ENCODE measurements around the gene PEX12. TPM values are rescaled to one million over a fixed set of nuclear protein-coding genes. Genes with fewer than 3 reads are reported as not detected.

PEX12 gene
- total RNA-seq, 4 donors from 2014 or later: 2.5 to 7.9 (median 4.5) TPM

DNA sequence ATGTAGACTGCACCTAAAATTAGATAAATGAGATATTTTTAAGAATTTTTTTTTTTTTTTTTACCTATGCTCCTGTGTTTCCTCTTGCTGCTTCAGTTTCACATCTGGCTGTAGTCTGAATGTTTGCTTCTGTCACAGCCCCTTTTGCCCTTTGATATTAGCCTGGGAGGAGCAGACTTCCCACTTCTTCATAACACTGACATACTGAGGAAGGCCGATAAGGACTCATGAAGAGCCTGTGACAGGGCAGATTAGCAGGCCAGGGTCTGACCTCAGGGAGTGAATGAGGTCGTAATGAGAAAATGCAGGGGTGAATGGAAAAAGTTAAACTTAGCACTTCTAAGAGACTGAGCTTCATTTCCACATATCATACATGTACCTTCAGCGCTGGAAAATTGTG, 17.7 kb downstream of the PEX12 start, which contains the start of gene SLFN14:
TSS of gene SLFN14 (minus strand) at position 117 of the 400 bp plus-strand sequence. CDS start 2,757 bp downstream, outside the sequence.
- Histone ChIP-seq H3K9me3 (no peaks in the 10 kb centered on the region), H3K4me1 (peaks cover 0 to 4% (median 0%) of the 10 kb centered on the region in 4 donors), H3K36me3 (no peaks in the 10 kb centered on the region), H3K27ac (no peak within 1 kb of the TSS), H3K4me3 (no peak within 1 kb of the TSS), H3K27me3 (no peaks in the 10 kb centered on the region)
- no peak for TF ChIP-seq POLR2A (IDR thresholded peaks at IDR 0.05)
- no peak for TF ChIP-seq CTCF (IDR thresholded peaks at IDR 0.05)
- DNase-seq: no peak

DNA sequence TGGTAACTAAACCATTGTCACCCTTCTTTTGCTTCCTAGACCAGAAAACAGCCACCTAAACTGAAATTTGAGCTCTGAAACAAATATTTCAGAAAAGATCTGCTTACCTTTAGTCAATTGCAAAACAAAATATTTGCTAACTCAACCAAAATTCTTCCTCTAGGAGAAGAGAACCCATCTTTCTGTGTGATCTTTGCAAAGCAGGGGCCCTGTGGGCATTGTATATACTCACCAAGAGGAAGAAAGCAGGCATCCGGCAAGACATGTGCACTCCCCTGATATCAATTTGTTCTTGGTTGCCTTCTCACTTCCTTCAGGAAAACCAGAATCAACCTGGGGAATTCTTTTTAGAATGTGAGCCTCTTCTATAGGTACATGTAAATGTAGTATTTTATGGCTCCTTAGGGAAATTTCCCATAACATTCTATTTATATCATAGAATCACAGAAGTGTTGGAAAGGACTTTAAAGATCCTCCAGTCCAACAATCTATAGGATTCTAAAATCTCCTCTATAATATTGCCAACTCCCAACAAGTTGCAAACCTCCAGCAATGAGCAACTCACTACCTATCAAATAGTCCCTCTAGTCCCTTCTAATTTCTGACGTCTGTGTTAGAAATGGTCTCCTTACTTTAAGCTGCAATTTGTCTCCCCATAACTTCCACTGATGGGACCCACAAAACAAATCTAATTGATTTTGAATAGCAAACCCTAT, 18.7 kb downstream of the PEX12 start:
- Histone ChIP-seq H3K27ac (no peak overlapping the region), H3K9me3 (no peaks in the 10 kb centered on the region), H3K27me3 (no peaks in the 10 kb centered on the region), H3K4me3 (no peak overlapping the region), H3K36me3 (no peaks in the 10 kb centered on the region), H3K4me1 (peaks cover 0 to 4% (median 0%) of the 10 kb centered on the region in 4 donors)
- no peak for DNase-seq
- TF ChIP-seq CTCF (IDR thresholded peaks at IDR 0.05) (no peak), POLR2A (IDR thresholded peaks at IDR 0.05) (no peak)

DNA sequence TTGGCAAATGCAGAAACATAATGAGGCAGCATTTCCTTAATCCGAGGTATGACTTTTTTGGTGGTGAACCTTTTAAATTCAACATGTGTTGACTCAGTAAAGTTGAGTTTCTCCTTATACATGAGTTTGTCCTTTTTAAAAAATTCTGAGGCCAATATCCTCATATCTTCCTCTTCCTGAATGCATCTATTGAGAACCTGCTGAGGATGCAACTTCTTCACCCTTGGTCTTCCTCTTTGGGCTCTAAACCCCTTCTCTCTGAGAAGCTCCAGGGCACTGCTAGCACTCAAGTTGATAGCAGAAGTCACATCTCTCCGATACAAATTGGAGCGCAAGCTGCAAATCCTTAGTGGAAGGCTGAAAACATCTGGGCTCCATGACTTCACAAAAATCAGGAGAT, 21.0 kb downstream of the PEX12 start:
- DNase-seq: no peak
- Histone ChIP-seq H3K4me1 (peaks cover 0 to 4% (median 0%) of the 10 kb centered on the region in 4 donors), H3K27ac (no peak overlapping the region), H3K27me3 (no peaks in the 10 kb centered on the region), H3K36me3 (no peaks in the 10 kb centered on the region), H3K4me3 (no peak overlapping the region), H3K9me3 (no peaks in the 10 kb centered on the region)
- TF ChIP-seq POLR2A (IDR thresholded peaks at IDR 0.05) (no peak), CTCF (IDR thresholded peaks at IDR 0.05) (no peak)

DNA sequence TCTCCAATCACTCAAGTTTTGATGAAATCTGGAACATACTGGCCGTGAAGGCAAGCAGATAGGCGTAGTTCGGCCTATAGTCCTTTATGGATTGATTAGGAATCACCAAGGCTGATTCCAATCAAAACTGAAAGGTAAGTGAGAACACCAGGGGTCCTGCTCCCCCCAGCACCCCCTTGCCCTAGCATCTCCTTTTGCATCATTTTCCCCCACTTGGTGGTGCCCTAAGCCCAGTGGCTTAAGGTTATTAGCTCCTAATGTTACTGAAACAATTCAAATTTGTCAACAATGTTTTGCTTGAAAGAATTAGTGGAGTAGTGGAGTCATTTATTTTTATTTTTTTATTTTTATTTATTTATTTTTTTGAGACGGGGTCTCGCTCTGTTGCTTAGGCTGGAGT, 22.7 kb downstream of the PEX12 start:
- no peaks in the 10 kb centered on the region for H3K36me3 ChIP-seq
- H3K9me3 ChIP-seq: no peaks in the 10 kb centered on the region
- TF ChIP-seq POLR2A (IDR thresholded peaks at IDR 0.05) (no peak), CTCF (IDR thresholded peaks at IDR 0.05) (peak in 1 of 6 experiments; percentile 18)
- no peak overlapping the region for H3K27ac ChIP-seq
- H3K27me3 ChIP-seq: no peaks in the 10 kb centered on the region
- no peak for DNase-seq
- no peak overlapping the region for H3K4me3 ChIP-seq
- peaks cover 0 to 4% (median 0%) of the 10 kb centered on the region in 4 donors for H3K4me1 ChIP-seq

- Histone ChIP-seq H3K27me3 (no peaks in the 10 kb centered on the region), H3K9me3 (no peaks in the 10 kb centered on the region), H3K27ac (no peak overlapping the region), H3K4me1 (no peaks in the 10 kb centered on the region), H3K36me3 (no peaks in the 10 kb centered on the region), H3K4me3 (no peak overlapping the region)
- DNase-seq: no peak
- no peak for TF ChIP-seq CTCF (IDR thresholded peaks at IDR 0.05)
- no peak for TF ChIP-seq POLR2A (IDR thresholded peaks at IDR 0.05)
These were observed 23.7 kb downstream of the PEX12 start for GRCh38 chr17:35554668-35555067.

Measured in Peyer's patch (tissue), 4 donors.